NCI-H2196 treated with DMSO at 0.1 percent for 48 hours (cell line): Measurements from ENCODE around the gene PRKCI.
"Not testable (repeated sequence)": the region's sequence is repeated elsewhere in the genome, so short reads cannot be mapped to it uniquely, and the experiment has no call there.

Experiments
- DNase-seq: peaks from one replicate; lab custom pipeline; 2025; ENCODE audit not compliant: unreplicated experiment; lab: John Stamatoyannopoulos, UW

The PRKCI gene

DNA sequence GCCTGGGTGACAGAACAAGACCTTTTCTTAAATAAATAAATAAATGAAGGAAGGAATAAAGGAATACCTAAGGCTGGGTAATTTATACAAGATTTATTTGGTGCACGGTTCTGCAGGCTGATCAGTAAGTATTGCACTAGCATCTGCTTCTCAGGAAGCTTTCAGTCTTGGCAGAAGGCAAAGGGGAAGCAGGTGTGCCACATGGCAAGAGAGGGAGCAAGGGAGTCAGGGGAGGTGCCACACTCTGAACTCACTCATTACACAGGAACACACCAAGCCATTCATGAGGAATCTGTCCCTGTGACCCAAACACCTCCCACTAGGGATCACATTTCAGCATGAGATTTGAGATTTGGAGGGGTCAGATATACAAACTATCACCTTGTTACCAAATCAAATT is 56.4 kb downstream of the PRKCI start:
- DNase-seq, result peak; percentile 65

DNA sequence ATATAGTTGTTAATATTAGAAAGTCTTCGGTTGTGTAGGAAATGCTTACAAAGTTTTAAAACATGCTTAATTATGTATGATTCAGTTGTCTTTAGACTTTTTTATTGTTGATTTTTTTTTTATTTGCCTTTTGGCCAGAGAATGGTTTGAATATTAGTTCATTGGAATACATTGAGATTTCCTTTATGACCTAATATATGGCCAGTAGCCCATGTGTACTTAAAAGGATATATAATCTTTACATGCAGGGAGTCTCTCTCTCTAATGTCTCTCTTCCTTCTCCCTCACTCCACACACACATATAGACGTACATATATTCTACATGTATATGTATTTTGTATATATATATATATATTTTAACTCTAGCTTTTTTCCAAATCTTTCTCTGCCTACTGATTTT is 68.0 kb downstream of the PRKCI start:
- no peak for DNase-seq

DNA sequence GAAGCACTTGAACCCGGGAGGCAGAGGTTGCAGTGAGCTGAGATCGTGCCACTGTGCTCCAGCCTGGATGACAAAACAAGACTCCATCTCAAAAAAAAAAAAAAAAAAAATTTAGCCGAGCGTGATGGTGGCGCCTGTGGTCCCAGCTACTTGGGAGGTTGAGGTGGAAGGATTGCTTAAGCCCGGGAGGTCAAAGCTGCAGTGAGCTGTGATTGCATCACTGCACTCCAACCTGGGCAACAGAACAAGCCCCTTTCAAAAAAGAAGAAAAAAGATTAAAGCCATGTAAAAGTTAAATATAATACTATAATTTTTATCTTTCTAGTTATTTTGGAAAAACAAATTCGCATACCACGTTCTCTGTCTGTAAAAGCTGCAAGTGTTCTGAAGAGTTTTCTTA is 73.4 kb downstream of the PRKCI start:
- no peak for DNase-seq

- no peak for DNase-seq
These were observed 74.5 kb downstream of the PRKCI start for GRCh38 chr3:170296703-170297102.

GRCh38 chr3:170301405-170301804 is 79.2 kb downstream of the PRKCI start:
- no peak for DNase-seq

- DNase-seq, result no peak
These were observed 79.8 kb downstream of the PRKCI start for GRCh38 chr3:170302008-170302407.

DNA sequence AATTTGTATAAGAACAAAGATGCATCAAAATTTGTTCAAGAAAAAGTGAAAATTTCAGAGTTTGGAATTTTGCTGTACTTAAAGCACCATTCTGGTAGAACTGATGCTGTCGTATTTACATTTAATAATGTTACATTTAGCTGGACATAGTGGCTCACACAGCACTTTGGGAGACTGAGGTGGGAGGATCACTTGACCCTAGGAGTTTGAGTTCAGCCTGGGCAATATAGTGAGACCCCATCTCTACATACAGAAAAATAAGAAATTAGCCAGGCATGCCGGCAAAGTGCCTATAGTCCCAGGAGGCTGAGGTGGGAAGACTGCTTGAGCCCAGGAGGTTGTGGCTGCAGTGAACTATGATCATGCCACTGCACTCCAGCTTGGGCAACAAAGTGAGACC is 83.8 kb downstream of the PRKCI start:
- DNase-seq, result no peak

DNA sequence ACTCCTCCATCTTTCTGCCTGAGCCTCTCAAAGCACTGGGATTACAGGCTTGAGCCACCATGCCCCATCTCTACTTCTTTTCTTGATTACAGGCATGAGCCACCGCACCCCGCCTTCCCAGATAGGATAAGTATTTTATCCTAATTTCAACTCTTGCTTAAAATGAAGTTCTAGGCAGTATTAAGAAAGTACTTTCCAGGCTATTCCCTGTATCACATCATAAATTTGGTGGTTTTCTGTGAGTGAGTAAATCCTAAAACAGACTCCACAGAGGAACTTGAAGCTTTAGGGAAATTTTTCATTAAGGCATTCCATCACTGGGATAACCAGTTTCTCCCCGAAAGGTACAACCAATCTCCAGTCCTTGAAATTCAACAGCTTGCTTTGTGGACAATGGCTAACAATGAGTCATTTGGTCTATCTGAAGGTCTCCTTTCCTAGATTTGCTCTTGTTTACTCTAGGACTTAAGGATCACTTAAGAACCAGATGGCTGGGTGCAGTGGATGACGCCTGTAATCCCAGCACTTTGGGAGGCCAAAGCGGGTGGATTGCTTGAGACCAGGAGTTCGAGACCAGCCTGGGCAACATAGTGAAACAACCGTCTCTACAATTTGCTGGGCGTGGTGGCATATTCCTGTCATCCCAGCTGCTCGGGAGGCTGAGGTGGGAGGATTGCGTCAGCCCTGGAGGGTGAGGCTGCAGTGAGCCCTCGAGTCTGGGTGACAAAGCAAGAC is 85.6 kb downstream of the PRKCI start:
- no peak for DNase-seq

DNA sequence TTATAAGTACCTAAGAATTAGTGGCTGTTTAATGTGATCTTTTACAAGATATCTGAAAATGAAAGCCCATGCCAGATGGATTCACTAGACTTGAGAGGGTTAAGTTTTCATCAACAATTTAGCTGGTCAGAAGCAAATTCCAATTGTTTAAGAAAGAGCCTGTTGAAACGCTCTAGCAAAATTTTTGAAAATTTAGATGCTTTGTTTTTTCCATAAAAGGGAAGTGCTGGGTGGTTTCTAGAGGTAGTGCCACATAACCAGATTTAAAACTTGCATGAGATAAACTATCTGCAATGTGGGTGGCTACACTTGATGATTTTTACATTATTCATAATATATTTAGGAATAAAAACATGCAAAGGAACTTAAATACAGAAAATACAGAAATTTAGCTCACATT is 86.8 kb downstream of the PRKCI start:
- DNase-seq, result no peak

DNA sequence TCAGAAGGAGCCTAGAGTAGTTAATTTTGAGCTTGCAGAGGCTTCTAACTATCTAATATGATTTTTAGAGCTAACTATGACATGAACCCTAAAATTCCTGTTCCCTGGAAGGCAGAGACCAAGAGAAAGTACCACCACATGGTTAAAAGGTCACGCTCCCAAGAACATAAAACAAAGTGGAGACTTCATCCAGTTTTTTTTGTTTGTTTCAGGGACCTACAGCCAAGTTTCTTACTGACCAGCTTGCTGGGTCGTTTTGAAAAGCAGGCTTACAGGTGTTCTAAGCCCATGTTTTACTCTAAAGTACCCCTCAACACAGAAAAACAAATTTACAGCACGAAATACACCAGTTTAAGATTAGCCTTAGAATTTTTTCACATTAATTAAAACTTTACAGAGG is 95.7 kb downstream of the PRKCI start:
- DNase-seq, result no peak

GRCh38 chr3:170320461-170321121 is 98.4 kb downstream of the PRKCI start:
- DNase-seq, result no peak

- DNase-seq, result no peak
These were observed 99.3 kb downstream of the PRKCI start for GRCh38 chr3:170321321-170322034.

GRCh38 chr3:170322566-170323269 is 100.5 kb downstream of the PRKCI start:
- no peak for DNase-seq

DNA sequence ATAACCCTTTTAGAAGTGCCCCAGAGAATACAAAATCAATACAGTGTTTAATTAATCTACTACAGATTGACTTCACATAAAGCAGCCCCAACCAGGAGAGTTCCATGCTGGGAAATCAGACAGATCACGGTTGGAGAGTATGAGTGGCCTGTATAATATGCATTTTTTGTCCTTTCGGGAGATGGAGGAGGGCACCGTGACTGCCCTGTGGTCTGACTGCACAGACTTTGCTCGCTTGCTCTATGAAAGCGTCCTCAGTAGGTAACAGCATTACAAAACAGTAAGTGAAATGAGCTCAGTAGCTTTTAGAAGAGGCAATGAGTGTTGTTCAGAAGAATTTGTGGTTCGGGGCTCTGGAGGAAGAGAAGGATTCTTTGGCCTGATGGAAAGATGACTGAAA is 101.1 kb downstream of the PRKCI start:
- no peak for DNase-seq

GRCh38 chr3:170324962-170325361 is 102.7 kb downstream of the PRKCI start:
- no peak for DNase-seq

GRCh38 chr3:170327040-170327808 is 105.0 kb downstream of the PRKCI start:
- DNase-seq, result no peak

GRCh38 chr3:170327868-170328548 is 105.8 kb downstream of the PRKCI start:
- not testable (repeated sequence) for DNase-seq

- DNase-seq, result no peak
These were observed 108.1 kb downstream of the PRKCI start for GRCh38 chr3:170330366-170330765.

DNA sequence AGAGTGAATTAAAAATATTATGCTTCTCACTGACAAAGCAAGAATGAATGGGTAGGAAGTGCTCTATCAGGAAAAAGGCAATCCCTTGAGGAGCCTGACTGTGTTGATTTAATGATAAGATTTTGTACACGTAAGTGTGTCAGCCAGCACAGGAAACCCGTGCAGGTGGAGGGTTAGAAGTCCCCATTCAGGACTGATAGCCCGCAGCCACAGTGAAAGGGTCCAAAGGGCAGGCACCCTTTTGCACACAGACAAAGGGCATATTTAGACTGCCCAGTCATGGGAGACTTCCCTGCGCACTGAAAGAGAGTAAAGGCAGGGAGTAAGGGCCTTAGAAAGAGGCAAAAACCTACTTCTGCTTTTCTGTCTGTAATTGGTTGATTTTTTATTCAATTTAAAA is 108.9 kb downstream of the PRKCI start:
- no peak for DNase-seq

GRCh38 chr3:170337420-170337819 is 115.2 kb downstream of the PRKCI start:
- no peak for DNase-seq
